ENCODE results near the gene SLC22A23. TPM values are rescaled to one million over a fixed set of nuclear protein-coding genes. Genes with fewer than 3 reads are reported as not detected.
"Not testable (repeated sequence)": the region's sequence is repeated elsewhere in the genome, so short reads cannot be mapped to it uniquely, and the experiment has no call there.

SLC22A23 gene
- total RNA-seq, 1 experiment from 2014 or later: 2.7 TPM

- Histone ChIP-seq H3K9me3 (replicated peaks) (no peaks in the 10 kb centered on the region), H3K27me3 (replicated peaks) (no peaks in the 10 kb centered on the region), H3K27ac (no peak overlapping the region), H3K36me3 (no peaks in the 10 kb centered on the region), H3K4me1 (replicated peaks) (peaks cover 24% of the 10 kb centered on the region), H3K4me3 (no peak overlapping the region)
- no peak for DNase-seq (ENCODE audit: low read depth in 1 of 2, low spot score in 2 of 2)
Measured at GRCh38 chr6:3244003-3244831, 212.6 kb downstream of the SLC22A23 start.

- H3K4me1 ChIP-seq (replicated peaks): peaks cover 13% of the 10 kb centered on the region
- no peak overlapping the region for H3K4me3 ChIP-seq
- no peaks in the 10 kb centered on the region for H3K9me3 ChIP-seq (replicated peaks)
- no peak overlapping the region for H3K27ac ChIP-seq
- no peak for DNase-seq (ENCODE audit: low read depth in 1 of 2, low spot score in 2 of 2)
- no peaks in the 10 kb centered on the region for H3K27me3 ChIP-seq (replicated peaks)
- H3K36me3 ChIP-seq: no peaks in the 10 kb centered on the region
Measured at GRCh38 chr6:3242768-3243167, 214.1 kb downstream of the SLC22A23 start.

GRCh38 chr6:3241745-3242144, 215.1 kb downstream of the SLC22A23 start:
- H3K27me3 ChIP-seq (replicated peaks); H3K4me3 ChIP-seq; H3K9me3 ChIP-seq (replicated peaks); DNase-seq (ENCODE audit: low read depth in 1 of 2, low spot score in 2 of 2); H3K4me1 ChIP-seq (replicated peaks); H3K27ac ChIP-seq; H3K36me3 ChIP-seq: not testable (repeated sequence)

- H3K9me3 ChIP-seq (replicated peaks): no peaks in the 10 kb centered on the region
- H3K4me3 ChIP-seq: no peak overlapping the region
- no peaks in the 10 kb centered on the region for H3K36me3 ChIP-seq
- no peaks in the 10 kb centered on the region for H3K4me1 ChIP-seq (replicated peaks)
- no peaks in the 10 kb centered on the region for H3K27me3 ChIP-seq (replicated peaks)
- H3K27ac ChIP-seq: no peak overlapping the region
- DNase-seq (ENCODE audit: low read depth in 1 of 2, low spot score in 2 of 2): no peak
Measured at GRCh38 chr6:3240595-3240994, 216.3 kb downstream of the SLC22A23 start.

GRCh38 chr6:3239110-3239830, 217.6 kb downstream of the SLC22A23 start:
- DNase-seq (ENCODE audit: low read depth in 1 of 2, low spot score in 2 of 2): no peak
- no peaks in the 10 kb centered on the region for H3K36me3 ChIP-seq
- H3K4me1 ChIP-seq (replicated peaks): no peaks in the 10 kb centered on the region
- H3K27ac ChIP-seq: no peak overlapping the region
- H3K9me3 ChIP-seq (replicated peaks): no peaks in the 10 kb centered on the region
- no peaks in the 10 kb centered on the region for H3K27me3 ChIP-seq (replicated peaks)
- no peak overlapping the region for H3K4me3 ChIP-seq

GRCh38 chr6:3237761-3238662, 218.8 kb downstream of the SLC22A23 start:
- no peak for DNase-seq (ENCODE audit: low read depth in 1 of 2, low spot score in 2 of 2)
- H3K4me1 ChIP-seq (replicated peaks): no peaks in the 10 kb centered on the region
- no peaks in the 10 kb centered on the region for H3K27me3 ChIP-seq (replicated peaks)
- no peak overlapping the region for H3K4me3 ChIP-seq
- H3K27ac ChIP-seq: no peak overlapping the region
- H3K36me3 ChIP-seq: no peaks in the 10 kb centered on the region
- H3K9me3 ChIP-seq (replicated peaks): no peaks in the 10 kb centered on the region

- Histone ChIP-seq H3K36me3 (no peaks in the 10 kb centered on the region), H3K4me1 (replicated peaks) (peaks cover 5% of the 10 kb centered on the region), H3K27me3 (replicated peaks) (0 out of 2 replicates have a peak, but pooled peaks cover 3% of the 10 kb centered on the region), H3K9me3 (replicated peaks) (0 out of 2 replicates have a peak, but pooled peaks cover 3% of the 10 kb centered on the region), H3K27ac (no peak overlapping the region), H3K4me3 (no peak overlapping the region)
- DNase-seq (ENCODE audit: low read depth in 1 of 2, low spot score in 2 of 2): no peak
Measured at GRCh38 chr6:3236005-3236404, 220.8 kb downstream of the SLC22A23 start.

GRCh38 chr6:3235486-3235885, 221.4 kb downstream of the SLC22A23 start:
- H3K9me3 ChIP-seq (replicated peaks): 0 out of 2 replicates have a peak, but pooled peaks cover 3% of the 10 kb centered on the region
- H3K36me3 ChIP-seq: no peaks in the 10 kb centered on the region
- no peak overlapping the region for H3K4me3 ChIP-seq
- H3K27ac ChIP-seq: no peak overlapping the region
- no peak for DNase-seq (ENCODE audit: low read depth in 1 of 2, low spot score in 2 of 2)
- 0 out of 2 replicates have a peak, but pooled peaks cover 3% of the 10 kb centered on the region for H3K27me3 ChIP-seq (replicated peaks)
- peaks cover 5% of the 10 kb centered on the region for H3K4me1 ChIP-seq (replicated peaks)

GRCh38 chr6:3233904-3234303, 222.9 kb downstream of the SLC22A23 start:
- H3K36me3 ChIP-seq: no peaks in the 10 kb centered on the region
- H3K9me3 ChIP-seq (replicated peaks): 0 out of 2 replicates have a peak, but pooled peaks cover 3% of the 10 kb centered on the region
- no peak overlapping the region for H3K4me3 ChIP-seq
- H3K27me3 ChIP-seq (replicated peaks): 0 out of 2 replicates have a peak, but pooled peaks cover 3% of the 10 kb centered on the region
- no peak overlapping the region for H3K27ac ChIP-seq
- DNase-seq (ENCODE audit: low read depth in 1 of 2, low spot score in 2 of 2): no peak
- H3K4me1 ChIP-seq (replicated peaks): peaks cover 5% of the 10 kb centered on the region

- Histone ChIP-seq H3K27me3 (replicated peaks) (0 out of 2 replicates have a peak, but pooled peaks cover 3% of the 10 kb centered on the region), H3K27ac (no peak overlapping the region), H3K4me3 (no peak overlapping the region), H3K36me3 (no peaks in the 10 kb centered on the region), H3K4me1 (replicated peaks) (peaks cover 5% of the 10 kb centered on the region), H3K9me3 (replicated peaks) (0 out of 2 replicates have a peak, but pooled peaks cover 3% of the 10 kb centered on the region)
- DNase-seq (ENCODE audit: low read depth in 1 of 2, low spot score in 2 of 2): no peak
Measured at GRCh38 chr6:3233321-3233720, 223.5 kb downstream of the SLC22A23 start.

GRCh38 chr6:3232017-3232945, 224.6 kb downstream of the SLC22A23 start:
- H3K27me3 ChIP-seq (replicated peaks): peaks cover 6% of the 10 kb centered on the region; the same call in 1 of the 2 replicates
- no peak overlapping the region for H3K27ac ChIP-seq

GRCh38 chr6:3231247-3232016, 225.4 kb downstream of the SLC22A23 start:
- peaks cover 6% of the 10 kb centered on the region; the same call in 1 of the 2 replicates for H3K27me3 ChIP-seq (replicated peaks)
- H3K27ac ChIP-seq: peak overlapping the region; percentile 27; the same call in 1 of the 2 replicates
- DNase-seq (ENCODE audit: low read depth in 1 of 2, low spot score in 2 of 2): peak; percentile 73 to 79
- H3K4me1 ChIP-seq (replicated peaks): peaks cover 17% of the 10 kb centered on the region
- no peaks in the 10 kb centered on the region for H3K36me3 ChIP-seq
- H3K9me3 ChIP-seq (replicated peaks): 0 out of 2 replicates have a peak, but pooled peaks cover 3% of the 10 kb centered on the region
- H3K4me3 ChIP-seq: peak overlapping the region; percentile 46

More at GRCh38 chr6:3232017-3232945, 224.6 kb downstream of the SLC22A23 start:
- H3K4me1 ChIP-seq (replicated peaks): peaks cover 9% of the 10 kb centered on the region
- H3K9me3 ChIP-seq (replicated peaks): 0 out of 2 replicates have a peak, but pooled peaks cover 3% of the 10 kb centered on the region
- peak overlapping the region; percentile 46 for H3K4me3 ChIP-seq
- H3K36me3 ChIP-seq: no peaks in the 10 kb centered on the region
- no peak for DNase-seq (ENCODE audit: low read depth in 1 of 2, low spot score in 2 of 2)

Measured in SJSA1 (cell line).